Measurements from ENCODE around the gene SLC39A9. TPM values are rescaled to one million over a fixed set of nuclear protein-coding genes. Genes with fewer than 3 reads are reported as not detected.
"Not testable (repeated sequence)": the region's sequence is repeated elsewhere in the genome, so short reads cannot be mapped to it uniquely, and the experiment has no call there.

The SLC39A9 gene
- total RNA-seq, 1 experiment from 2014 or later: 137 TPM

DNA sequence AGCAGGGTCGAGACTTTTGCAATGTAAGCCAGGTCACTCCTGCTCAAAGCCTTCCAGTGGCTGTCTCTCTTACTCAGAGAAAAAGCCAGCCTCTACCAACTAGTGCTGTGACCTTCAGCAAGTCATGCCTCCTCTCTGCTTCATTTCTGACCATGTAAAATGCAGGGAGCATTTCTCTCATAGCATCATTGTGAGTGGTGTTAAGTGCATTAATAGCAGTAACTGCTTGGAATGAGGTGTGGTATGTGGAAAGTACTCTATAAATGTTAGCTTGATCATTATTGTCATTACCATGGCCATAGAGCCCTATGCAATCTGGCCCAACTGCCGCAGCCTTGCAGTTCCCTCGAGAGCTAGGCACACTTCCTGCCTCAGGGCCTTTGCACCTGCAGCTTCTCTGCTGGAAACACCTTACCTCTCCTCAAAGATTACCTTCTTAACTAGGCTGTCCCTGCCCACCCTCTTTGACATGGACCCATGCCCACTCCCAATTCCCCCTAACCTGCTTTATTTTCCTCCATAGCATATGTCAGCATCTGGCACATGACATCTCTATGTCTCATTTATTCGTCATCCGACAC, 96.9 kb downstream of the SLC39A9 start:
- no peak for DNase-seq (ENCODE audit: extremely low read depth, low read depth)

- not testable (repeated sequence) for DNase-seq (ENCODE audit: extremely low read depth, low read depth)
Observed at GRCh38 chr14:69497866-69498265, 99.4 kb downstream of the SLC39A9 start.

DNA sequence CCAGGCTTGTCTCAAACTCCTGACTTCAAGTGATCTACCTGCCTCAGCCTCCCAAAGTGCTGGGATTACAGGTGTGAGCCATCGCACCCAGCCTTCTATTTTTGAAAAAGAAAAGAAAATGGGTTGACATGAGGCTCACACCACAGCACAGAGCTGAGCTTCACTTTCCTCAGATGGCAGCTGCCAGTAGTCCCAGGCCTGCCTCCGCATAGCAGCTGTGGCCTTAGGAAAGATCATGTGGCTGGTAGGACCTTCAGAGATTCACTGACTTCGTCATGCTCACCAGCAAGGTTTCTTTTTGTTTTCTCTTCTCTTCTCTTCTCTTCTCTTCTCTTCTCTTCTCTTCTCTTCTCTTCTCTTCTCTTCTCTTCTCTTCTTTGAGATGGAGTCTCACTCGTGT, 99.8 kb downstream of the SLC39A9 start:
- not testable (repeated sequence) for DNase-seq (ENCODE audit: extremely low read depth, low read depth)

DNA sequence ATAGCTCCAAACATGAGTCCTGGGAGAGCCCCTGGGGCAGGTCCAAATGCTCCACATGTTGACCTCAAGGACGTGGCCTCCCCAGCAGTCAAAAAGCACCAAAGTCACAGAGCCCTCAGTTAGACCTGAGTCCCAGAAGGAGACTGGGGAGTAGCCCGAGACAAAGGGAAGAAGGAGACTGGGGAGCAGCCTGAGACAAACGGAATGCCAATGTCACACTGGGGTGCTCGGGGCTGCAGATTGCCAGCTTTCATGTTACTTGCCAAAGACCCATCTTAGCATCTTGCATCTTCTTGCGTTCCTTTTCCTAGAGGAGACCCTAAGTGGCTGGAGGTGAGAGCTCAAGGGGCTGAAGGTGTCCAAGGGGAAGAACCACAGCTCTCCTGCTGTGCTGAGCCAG, 100.9 kb downstream of the SLC39A9 start:
- DNase-seq (ENCODE audit: extremely low read depth, low read depth): no peak

GRCh38 chr14:69500096-69500495, 101.6 kb downstream of the SLC39A9 start:
- DNase-seq (ENCODE audit: extremely low read depth, low read depth): no peak

- no peak for DNase-seq (ENCODE audit: extremely low read depth, low read depth)
Observed at GRCh38 chr14:69500736-69501135, 102.2 kb downstream of the SLC39A9 start.

- no peak for DNase-seq (ENCODE audit: extremely low read depth, low read depth)
Observed at GRCh38 chr14:69501423-69501838, 102.9 kb downstream of the SLC39A9 start.

DNA sequence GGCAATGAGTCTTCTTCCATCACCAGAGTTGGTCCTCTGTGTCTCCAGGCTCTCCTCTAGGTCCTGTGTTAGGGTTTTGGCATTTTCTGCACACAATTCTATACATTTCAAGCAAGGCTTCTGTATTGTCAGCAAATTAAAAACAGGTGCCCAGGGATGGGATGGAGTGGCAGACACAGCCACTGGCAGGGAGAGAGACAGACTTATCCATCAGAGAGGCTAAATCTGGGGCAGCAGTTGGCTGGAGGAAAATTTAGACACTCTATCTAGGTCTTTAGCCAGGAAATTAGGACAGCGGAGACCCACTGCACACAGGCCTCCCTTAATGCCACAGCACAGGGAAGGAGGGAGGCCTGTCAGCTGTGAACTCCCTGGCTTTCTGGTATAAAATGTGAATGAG, 106.3 kb downstream of the SLC39A9 start:
- DNase-seq (ENCODE audit: extremely low read depth, low read depth): no peak

GRCh38 chr14:69505338-69506240, 107.1 kb downstream of the SLC39A9 start:
- DNase-seq (ENCODE audit: extremely low read depth, low read depth): no peak

DNA sequence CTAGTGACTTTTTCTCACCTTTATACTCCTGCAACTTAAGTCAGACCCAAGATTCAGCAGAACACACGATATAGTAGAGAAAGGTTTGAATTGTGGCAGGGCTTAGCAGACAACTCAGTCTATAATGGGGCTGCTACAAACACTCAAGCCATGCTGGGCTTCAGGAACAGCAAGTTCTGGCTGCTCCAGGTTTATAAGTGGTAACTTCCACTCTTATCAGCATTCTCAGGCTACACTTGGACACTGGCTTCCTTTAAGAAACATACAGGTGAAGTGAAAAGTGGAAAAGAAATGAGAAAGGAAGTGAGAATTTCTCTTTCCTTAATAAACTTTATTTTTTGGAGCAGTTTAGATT, 107.7 kb downstream of the SLC39A9 start:
- DNase-seq (ENCODE audit: extremely low read depth, low read depth): no peak

Other genes starting within 250 kb of the SLC39A9 start
- 12.4 and 14.3 TPM in 2 replicates for gene DCAF5, start 245.6 kb upstream of the SLC39A9 start, total RNA-seq (2014; rRNA removed; shearing (Covaris generic))
- gene EXD2, start 207.2 kb upstream of the SLC39A9 start, total RNA-seq (2014; rRNA removed; shearing (Covaris generic)): 19.4 and 21.5 TPM in 2 replicates
- 22.7 and 23.9 TPM in 2 replicates for gene GALNT16, start 138.5 kb upstream of the SLC39A9 start, total RNA-seq (2014; rRNA removed; shearing (Covaris generic))
- gene ERH, start 393 bp upstream of the SLC39A9 start, total RNA-seq (2014; rRNA removed; shearing (Covaris generic)): 137 and 169 TPM in 2 replicates
- gene PLEKHD1, start 86.0 kb downstream of the SLC39A9 start, total RNA-seq (2014; rRNA removed; shearing (Covaris generic)): not detected in 2 replicates
- gene CCDC177, start 176.2 kb downstream of the SLC39A9 start, total RNA-seq (2014; rRNA removed; shearing (Covaris generic)): not detected in 2 replicates
- gene SUSD6, start 212.9 kb downstream of the SLC39A9 start, total RNA-seq (2014; rRNA removed; shearing (Covaris generic)): 4.9 and 5.1 TPM in 2 replicates

Data from NCI-H460 (cell line).